OCI-LY3 (cell line): ENCODE results near the gene CACNA2D3.

Experiments used
- H2AFZ ChIP-seq: fragments of 200-600, 300-600 bp; shearing (Covaris generic); 2 replicates; pipeline ENCODE4 v1.6.0; 2014; ENCODE audit warnings: antibody characterized with exemption, low read depth, low read length
- H3K27ac ChIP-seq: fragments of 200-600, 300-600 bp; sonication (generic); 2 replicates; pipeline ENCODE4 v1.5.1; 2014; ENCODE audit warnings: mild to moderate bottlenecking, low read length, moderate library complexity, mixed read lengths
- H3K27me3 ChIP-seq: fragments of 200-600, 300-600 bp; sonication (generic); 2 replicates; pipeline ENCODE4 v1.6.1; 2014; ENCODE audit warnings: low read depth, low read length, mixed read lengths
- H3K36me3 ChIP-seq: fragments of 200-600, 300-600 bp; sonication (generic); replicated peaks from 2 replicates; pipeline ENCODE3; 2014; ENCODE audit warnings: low read depth, low read length, mixed read lengths
- H3K4me1 ChIP-seq: fragments of 300-600, 200-600 bp; sonication (generic); 2 replicates; pipeline ENCODE4 v1.6.1; 2014; ENCODE audit warnings: low read length, mixed read lengths
- H3K4me2 ChIP-seq: fragments of 200-600, 300-600 bp; sonication (generic); 2 replicates; pipeline ENCODE4 v1.6.1; 2014; ENCODE audit warnings: low read length, mixed read lengths
- H3K4me3 ChIP-seq: fragments of 300-600, 200-600 bp; sonication (generic); 2 replicates; pipeline ENCODE4 v1.5.1; 2014; ENCODE audit warnings: antibody characterized with exemption, mild to moderate bottlenecking, low read length, moderate library complexity
- H3K79me2 ChIP-seq: fragments of 300-600, 200-600 bp; shearing (Covaris generic); 2 replicates; pipeline ENCODE4 v1.6.1; 2014; ENCODE audit warnings: mild to moderate bottlenecking, low read length, mixed read lengths
- H3K9ac ChIP-seq: fragments of 300-600, 200-600 bp; shearing (Covaris generic); 2 replicates; pipeline ENCODE4 v1.6.0; 2014; ENCODE audit warnings: mild to moderate bottlenecking, low read length, moderate library complexity
- H3K9me3 ChIP-seq: fragments of 200-600, 300-600 bp; shearing (Covaris generic); 2 replicates; pipeline ENCODE4 v1.6.1; 2014; ENCODE audit warnings: low read length, mixed read lengths; ENCODE audit not compliant: insufficient read depth
- H4K20me1 ChIP-seq: fragments of 200-600, 300-600 bp; sonication (generic); 2 replicates; pipeline ENCODE4 v1.6.1; 2016; ENCODE audit warnings: low read length, mixed read lengths; ENCODE audit not compliant: insufficient read depth
- EZH2phosphoT487 ChIP-seq: fragments of 200-600 bp; shearing (Covaris generic); IDR thresholded peaks from 2 replicates; pipeline ENCODE4 v1.6.1; 2018; ENCODE audit warnings: antibody characterized with exemption, mixed run types, low read depth
- TF ChIP-seq, protein P1 (sequence below): fragments of 200-600, 300-600 bp; sonication (generic); IDR thresholded peaks from 2 replicates; pipeline ENCODE4 v1.5.1; 2014; ENCODE audit warnings: antibody characterized with exemption, low read length, low read depth

Gene CACNA2D3

DNA sequence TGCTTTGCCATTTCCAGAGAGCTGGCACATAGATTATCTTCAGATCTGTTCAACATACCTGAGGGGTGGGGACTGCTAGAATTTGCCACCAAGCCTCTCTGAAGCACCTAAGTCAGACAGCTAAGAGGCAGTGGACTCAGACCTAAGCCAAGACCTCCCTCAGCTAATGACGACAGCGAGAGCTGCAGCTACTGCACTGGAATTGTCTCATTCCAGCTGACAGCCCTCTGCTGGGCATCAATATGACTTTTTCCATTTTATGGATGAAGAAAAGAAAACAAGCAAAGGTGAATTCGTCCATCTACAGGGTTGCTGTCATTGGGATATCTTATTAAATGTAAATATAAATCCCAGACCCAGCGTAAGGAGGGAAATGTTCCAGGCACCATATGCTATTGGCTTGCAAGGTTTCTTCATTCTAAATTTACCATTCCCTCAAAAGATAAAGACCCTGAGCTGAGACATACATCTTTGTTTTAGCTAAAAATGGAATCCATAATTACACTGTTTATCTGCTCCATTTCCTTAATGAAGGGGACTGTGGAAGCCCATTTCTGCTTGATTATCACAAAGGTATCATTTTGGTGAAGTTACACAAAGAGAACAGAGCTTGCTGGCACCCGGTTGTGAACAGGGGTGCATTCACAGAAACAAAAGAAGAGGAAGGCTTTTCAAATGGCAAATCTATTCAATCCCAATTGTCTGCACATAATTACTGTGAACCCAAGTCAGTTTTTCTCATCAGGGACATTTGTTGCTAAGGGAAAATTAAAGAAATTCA lies 891.0 kb downstream of the CACNA2D3 start:
- no peak overlapping the region for H3K9ac ChIP-seq
- no peaks in the 10 kb centered on the region for H3K36me3 ChIP-seq
- no peak overlapping the region for H3K27ac ChIP-seq
- H3K27me3 ChIP-seq: no peaks in the 10 kb centered on the region
- H3K4me3 ChIP-seq: no peak overlapping the region
- TF ChIP-seq EZH2phosphoT487: no peak
- TF ChIP-seq, protein P1, sequence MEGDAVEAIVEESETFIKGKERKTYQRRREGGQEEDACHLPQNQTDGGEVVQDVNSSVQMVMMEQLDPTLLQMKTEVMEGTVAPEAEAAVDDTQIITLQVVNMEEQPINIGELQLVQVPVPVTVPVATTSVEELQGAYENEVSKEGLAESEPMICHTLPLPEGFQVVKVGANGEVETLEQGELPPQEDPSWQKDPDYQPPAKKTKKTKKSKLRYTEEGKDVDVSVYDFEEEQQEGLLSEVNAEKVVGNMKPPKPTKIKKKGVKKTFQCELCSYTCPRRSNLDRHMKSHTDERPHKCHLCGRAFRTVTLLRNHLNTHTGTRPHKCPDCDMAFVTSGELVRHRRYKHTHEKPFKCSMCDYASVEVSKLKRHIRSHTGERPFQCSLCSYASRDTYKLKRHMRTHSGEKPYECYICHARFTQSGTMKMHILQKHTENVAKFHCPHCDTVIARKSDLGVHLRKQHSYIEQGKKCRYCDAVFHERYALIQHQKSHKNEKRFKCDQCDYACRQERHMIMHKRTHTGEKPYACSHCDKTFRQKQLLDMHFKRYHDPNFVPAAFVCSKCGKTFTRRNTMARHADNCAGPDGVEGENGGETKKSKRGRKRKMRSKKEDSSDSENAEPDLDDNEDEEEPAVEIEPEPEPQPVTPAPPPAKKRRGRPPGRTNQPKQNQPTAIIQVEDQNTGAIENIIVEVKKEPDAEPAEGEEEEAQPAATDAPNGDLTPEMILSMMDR: no peak
- no peaks in the 10 kb centered on the region for H3K79me2 ChIP-seq
- H3K4me1 ChIP-seq: no peaks in the 10 kb centered on the region
- H2AFZ ChIP-seq: no peak overlapping the region
- H3K4me2 ChIP-seq: no peak overlapping the region
- H3K9me3 ChIP-seq: no peaks in the 10 kb centered on the region
- no peaks in the 10 kb centered on the region for H4K20me1 ChIP-seq

DNA sequence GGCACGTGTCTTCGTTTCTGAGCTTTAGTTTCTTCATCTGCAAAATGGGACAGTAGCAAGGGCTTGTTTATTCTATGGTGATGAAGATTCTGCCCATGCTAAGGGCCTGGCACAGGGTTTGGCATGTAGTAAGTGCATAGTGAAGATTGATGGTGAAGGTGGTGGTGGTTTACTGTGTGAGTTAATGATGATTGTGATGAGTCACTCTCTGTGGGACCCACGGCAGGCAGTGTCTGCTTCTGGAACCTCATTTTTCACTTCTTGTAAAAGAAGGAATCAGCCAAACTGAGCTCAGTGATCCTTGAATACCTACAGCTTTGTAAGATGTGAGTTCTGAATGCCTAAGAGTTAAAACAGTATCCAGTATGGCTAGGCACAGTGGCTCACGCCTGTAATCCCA lies 891.7 kb downstream of the CACNA2D3 start:
- H3K9me3 ChIP-seq: no peaks in the 10 kb centered on the region
- H3K27me3 ChIP-seq: no peaks in the 10 kb centered on the region
- no peaks in the 10 kb centered on the region for H3K4me1 ChIP-seq
- H3K27ac ChIP-seq: no peak overlapping the region
- H3K79me2 ChIP-seq: no peaks in the 10 kb centered on the region
- H3K36me3 ChIP-seq: no peaks in the 10 kb centered on the region
- H2AFZ ChIP-seq: no peak overlapping the region
- no peak overlapping the region for H3K4me2 ChIP-seq
- TF ChIP-seq EZH2phosphoT487: no peak
- TF ChIP-seq, protein P1: no peak
- no peaks in the 10 kb centered on the region for H4K20me1 ChIP-seq
- H3K4me3 ChIP-seq: no peak overlapping the region
- no peak overlapping the region for H3K9ac ChIP-seq

DNA sequence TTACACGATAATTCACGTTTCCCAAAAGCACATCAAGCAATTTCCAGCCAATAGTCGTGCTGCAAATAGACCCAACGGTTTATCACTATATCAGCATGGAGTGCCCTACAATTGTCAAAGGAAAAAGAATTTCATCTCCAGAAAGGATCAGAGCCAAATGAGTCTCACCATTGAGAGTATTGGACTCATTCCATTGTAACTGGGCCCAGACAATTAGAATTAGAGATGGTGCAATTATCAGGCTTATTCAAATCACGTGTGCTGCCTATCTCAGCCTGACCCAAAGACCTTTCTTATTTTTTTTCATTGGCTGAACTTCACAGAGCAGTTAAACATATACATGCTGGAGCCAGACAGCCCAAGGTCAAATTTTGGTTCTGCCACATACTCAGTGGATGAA lies 892.6 kb downstream of the CACNA2D3 start:
- Histone ChIP-seq H3K4me2 (no peak overlapping the region), H3K4me3 (no peak overlapping the region), H3K27ac (no peak overlapping the region), H4K20me1 (no peaks in the 10 kb centered on the region), H3K4me1 (no peaks in the 10 kb centered on the region), H3K79me2 (no peaks in the 10 kb centered on the region), H3K36me3 (no peaks in the 10 kb centered on the region), H3K27me3 (no peaks in the 10 kb centered on the region), H3K9me3 (no peaks in the 10 kb centered on the region), H2AFZ (no peak overlapping the region), H3K9ac (no peak overlapping the region)
- TF ChIP-seq, protein P1: no peak
- no peak for TF ChIP-seq EZH2phosphoT487

DNA sequence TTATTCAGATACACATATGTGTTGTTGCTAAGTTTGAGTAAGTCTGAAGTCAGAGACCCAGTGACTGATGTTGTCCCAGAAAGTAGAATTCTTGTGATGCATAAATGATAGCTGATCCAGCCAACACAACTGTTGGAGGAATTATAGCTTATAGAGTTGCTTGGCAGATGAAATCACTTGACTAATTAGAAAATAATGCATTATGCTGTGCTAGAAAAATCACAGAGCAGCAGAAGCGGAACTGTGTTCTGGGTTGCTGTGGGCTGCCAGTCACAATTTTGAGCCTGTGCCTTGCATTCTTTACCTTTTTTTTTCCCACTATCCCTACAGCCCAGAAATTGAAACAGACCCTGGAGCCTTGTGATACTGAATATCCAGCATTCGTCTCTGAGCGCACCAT lies 895.5 kb downstream of the CACNA2D3 start:
- no peaks in the 10 kb centered on the region for H3K27me3 ChIP-seq
- TF ChIP-seq, protein P1: no peak
- no peak for TF ChIP-seq EZH2phosphoT487
- no peaks in the 10 kb centered on the region for H3K9me3 ChIP-seq
- no peaks in the 10 kb centered on the region for H4K20me1 ChIP-seq
- H3K9ac ChIP-seq: no peak overlapping the region
- H3K4me2 ChIP-seq: no peak overlapping the region
- H3K27ac ChIP-seq: no peak overlapping the region
- H3K36me3 ChIP-seq: no peaks in the 10 kb centered on the region
- H3K79me2 ChIP-seq: no peaks in the 10 kb centered on the region
- no peak overlapping the region for H3K4me3 ChIP-seq
- no peaks in the 10 kb centered on the region for H3K4me1 ChIP-seq
- no peak overlapping the region for H2AFZ ChIP-seq
